Ramos (cell line): ENCODE results near the gene PRDX3.

ENCODE experiments used
- in situ Hi-C: fragments of 300-500 bp; cut with MboI; formaldehyde crosslinking; loops from one replicate; pipeline ENCODE4 v1.14.3; 2022; ENCODE audit warnings: low sequenced_read_pairs; ENCODE audit not compliant: unreplicated experiment

The PRDX3 gene

DNA sequence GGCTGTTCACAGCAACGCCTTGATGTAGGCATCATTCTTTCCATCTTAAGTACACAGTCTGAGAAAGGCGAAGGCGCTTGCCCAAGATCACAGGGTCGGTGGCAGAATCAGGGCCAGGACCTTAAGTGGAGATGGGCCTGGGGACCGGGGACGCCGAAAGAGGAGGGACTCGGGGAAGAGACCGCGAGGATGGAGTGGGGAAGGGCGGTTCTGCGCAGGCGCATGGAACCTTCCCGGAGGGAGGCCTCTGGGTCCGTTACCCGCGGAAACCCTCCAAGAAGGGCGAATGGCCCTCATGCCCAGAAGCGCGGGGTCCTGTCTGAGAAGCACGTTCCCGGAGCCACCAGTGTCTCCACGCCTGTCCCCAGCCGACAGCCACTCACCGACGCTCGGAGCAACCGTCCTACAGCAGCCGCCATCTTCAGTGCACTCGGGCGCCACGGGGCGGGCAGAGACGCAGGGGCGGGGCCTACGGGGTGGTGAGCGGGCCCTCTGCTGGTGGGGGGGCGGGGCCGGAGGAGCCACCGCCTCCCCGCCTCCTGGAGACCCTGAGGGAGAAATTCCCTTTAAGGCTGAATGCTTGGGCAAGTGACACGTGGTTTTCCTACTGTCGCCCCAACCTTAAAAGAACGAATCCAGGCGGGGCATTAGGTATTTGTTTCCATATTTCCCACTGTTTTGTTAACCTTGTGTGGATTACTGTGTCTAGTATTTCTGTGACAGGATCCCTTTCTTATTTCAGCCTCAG, at the start of gene PRDX3:
TSS of gene PRDX3 (minus strand) at position 441 of the 748 bp plus-strand sequence. CDS start at position 419, 22 bp downstream.
- in situ Hi-C loops = loop anchor here (25.0 kb wide), 1 partner anchor 616 kb away; no protein-coding TSS in a partner anchor

DNA sequence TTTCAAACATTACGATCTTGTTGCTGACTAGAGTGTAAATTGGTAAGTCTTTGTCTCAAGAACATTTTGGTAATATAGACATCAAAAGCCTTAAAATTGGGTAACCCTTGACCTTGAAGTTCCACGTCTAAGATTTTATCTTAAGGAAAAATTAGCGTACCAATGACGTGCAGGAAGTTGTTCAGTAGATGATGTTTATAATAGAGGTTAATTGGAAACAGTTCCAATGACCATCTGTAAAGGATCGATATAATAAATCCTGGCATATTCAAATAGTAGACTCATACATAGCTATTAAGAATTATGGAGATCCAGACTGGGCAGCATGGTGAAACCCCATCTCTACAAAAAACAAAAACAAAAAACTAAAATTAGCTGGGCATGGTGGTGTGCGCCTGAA, 49.2 kb upstream of the PRDX3 start:
- in situ Hi-C loops = no loop called here

DNA sequence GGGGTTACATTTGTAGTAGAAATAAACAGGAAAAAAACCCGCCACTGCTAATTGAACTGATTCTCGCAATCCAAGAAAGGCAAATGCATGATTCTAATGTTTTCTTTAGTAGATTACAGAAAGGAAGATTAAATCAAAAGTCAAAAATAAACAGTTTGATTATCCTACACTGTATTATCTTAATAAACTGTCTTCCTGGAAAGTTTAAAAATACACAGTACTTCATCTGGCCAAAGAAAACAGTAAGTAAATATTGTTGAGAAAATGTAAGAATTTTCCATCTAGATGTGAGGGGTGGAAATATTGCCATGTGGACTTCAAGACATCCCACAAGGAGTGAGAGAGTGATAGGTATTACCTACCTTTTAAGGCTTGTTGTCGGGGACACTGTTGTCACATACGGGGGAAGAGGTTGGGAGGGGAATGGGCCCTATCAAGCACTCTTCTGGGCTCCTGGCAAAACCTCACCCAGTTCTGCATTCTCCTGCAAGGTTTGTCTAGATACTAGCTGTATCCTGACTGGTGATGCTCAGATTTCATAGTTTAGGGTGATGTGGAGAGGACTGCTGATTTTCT, 46.6 kb upstream of the PRDX3 start:
- in situ Hi-C loops = no loop called here

DNA sequence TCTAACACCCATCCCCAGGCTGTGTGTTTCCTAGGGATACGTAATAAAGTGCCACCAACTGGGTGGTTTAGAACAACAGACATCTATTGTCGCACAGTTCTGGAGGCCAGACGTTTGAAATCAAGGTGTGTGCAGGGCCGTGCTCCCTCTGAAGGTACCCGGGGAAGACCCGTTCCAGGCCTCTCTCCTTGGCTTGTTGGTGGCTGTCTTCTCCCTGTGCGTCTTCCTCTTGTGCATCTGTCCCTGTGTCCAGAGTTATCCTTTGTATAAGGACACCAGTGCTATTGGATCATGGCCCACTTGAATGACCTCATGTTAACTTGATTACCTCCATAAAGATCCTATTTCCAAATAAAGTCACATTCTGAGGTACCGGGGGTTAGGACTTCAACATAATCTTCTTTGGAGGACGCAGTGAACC, 44.4 kb upstream of the PRDX3 start:
- in situ Hi-C loops = no loop called here

DNA sequence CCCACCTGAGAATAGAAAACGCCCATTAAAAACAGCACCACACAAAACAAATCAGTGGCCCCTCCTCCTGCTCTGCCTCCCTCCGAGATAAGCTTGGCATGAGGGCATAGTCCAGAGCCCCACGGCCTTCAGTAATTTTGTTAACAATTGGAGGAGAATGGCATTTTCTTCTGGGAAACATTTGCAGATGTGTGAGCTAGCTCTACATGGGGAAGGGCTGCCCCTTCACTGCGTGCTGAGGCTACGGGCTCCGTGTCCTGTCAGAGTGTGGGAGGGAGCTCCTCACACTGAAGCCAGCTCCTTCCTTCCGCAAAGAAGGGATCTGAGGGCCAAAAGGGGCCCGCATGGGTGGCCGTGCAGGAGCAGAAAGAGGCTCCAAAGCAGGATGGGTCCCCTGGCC, 43.9 kb upstream of the PRDX3 start:
- in situ Hi-C loops = no loop called here

DNA sequence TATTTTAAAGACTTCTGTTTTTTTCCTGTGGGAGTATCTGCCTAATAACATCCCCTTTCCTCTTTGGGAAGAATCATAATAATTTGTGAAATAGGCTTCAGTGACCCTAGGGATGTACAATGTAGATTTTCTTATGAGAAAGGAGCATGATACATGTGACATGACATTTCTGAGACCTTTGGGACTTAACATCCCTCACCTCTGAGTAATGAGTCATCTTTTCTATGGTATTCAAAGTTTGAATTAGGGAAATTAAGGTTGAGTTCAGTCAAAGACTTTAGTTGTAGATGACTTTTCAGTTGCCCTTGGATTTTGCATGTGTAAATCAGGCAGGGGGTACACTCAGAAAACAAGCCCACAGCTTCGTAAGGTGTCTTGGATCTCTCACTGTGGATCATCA, 43.1 kb upstream of the PRDX3 start:
- in situ Hi-C loops = no loop called here

DNA sequence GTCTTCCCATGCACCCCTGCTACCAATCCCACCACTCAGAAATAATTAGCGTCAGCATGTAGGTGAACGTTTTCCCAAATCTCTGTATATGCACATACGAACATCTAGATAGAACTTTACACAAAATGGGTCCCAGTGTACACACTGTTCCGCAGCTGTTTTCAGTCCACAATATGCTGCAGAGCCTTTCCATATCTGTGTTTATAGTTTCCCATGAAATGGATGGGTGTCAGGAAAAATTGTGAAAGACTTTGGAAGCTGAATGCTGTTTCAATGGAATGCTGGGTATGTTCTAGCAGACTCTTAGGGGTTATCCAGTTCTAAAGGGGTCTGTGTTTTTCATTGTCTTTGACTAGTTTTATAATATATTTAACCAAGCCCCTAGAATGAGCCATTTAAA, 42.6 kb upstream of the PRDX3 start:
- in situ Hi-C loops = no loop called here

DNA sequence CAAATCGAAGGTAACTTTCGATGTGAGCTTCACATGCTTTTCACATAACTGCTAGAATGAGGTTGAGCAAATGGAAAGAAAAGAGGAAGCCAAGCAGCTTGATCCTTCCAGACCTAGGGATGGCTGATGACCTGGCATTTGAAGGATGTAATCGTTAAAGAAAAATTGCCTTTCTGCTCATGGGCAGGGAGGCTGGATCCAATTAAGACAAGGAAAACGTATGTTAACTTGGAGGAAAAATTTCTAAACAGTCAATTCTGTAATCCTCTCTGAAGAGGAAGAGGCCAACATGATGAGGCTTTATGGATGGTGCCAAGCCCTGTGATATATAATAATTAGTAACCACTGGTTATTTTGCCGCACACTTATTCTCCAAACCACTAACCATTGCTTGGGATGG, 41.3 kb upstream of the PRDX3 start:
- in situ Hi-C loops = no loop called here

DNA sequence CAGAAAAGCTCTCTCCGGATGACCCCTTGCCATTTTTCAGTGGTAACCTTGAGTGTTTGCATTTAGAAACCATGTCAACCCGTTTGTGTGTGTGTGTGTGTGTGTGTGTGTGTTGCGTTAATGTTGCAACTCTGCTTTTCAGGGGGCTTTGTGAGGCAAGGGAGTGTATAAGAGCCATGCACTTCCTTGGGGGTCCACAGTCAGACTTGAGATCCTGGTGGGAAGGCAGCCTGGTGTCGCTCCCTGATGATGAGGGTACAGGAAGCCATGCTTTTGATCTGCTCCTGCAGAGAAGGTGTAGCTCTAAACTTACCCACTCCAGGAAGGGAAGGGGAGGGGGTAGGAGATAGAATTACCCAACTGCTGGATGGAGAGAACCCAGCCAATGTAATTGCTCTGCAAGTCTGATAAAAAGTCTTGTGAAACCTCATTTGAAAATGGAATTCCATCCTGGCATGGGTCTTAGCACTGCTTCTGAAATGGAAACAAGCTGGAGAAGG, 39.4 kb upstream of the PRDX3 start:
- in situ Hi-C loops = no loop called here

DNA sequence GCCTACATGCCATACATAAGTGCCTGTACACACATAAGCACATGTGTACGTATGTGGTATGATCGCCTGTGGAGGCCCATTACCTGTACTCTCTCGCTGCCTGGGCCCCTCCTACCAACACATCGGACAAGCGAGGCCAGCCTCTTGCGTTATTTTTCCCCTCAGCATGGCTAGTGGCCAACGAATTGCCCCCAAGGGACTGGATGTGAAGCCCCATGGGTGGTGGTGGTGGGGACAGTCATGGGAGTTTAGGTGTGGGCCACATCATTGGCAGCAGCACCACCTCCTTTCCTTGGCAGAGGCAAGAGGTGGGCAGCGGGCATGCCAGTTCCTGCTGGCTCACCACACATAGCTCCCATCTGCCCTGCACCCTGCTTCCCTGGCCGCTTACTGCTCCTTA, 38.8 kb upstream of the PRDX3 start:
- in situ Hi-C loops = no loop called here

DNA sequence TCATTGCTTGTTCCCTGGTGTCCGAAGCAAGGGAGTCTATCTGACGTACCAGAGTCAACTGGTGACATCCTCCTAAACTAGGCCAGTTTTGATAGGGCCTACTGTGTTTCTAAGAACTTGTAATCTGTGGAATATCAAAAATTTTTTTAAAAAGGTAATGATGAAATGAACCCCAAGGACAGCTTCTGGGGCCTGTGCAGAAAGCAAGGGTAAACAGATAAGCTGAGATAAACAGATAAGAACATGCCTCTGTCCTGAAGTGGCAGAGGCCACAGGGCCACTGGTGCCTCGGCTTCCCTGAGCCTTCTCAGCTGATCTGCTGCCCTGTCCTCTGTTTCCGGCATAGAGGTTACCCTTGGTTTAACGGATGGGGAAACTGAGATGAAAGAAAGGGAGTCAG, 37.5 kb upstream of the PRDX3 start:
- in situ Hi-C loops = no loop called here

DNA sequence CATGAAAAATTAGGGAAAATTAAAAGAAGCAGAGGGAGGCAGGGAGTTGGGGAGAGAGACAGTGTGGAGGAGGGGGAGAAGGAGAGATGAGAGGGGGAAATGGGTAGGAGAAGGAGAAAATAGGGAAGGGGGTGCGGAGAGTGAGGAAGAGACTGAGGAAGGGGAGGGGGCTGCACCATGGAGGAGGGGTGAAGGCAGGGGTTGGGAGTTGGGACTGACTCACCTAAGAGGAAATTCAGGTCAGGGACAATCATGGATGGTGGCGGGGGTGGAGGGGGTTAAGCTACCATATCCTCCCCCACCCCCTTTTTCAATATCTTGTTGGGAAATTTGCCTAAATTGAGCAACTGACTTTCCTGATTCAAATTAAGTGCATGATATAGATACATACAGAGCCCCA, 36.8 kb upstream of the PRDX3 start:
- in situ Hi-C loops = no loop called here

DNA sequence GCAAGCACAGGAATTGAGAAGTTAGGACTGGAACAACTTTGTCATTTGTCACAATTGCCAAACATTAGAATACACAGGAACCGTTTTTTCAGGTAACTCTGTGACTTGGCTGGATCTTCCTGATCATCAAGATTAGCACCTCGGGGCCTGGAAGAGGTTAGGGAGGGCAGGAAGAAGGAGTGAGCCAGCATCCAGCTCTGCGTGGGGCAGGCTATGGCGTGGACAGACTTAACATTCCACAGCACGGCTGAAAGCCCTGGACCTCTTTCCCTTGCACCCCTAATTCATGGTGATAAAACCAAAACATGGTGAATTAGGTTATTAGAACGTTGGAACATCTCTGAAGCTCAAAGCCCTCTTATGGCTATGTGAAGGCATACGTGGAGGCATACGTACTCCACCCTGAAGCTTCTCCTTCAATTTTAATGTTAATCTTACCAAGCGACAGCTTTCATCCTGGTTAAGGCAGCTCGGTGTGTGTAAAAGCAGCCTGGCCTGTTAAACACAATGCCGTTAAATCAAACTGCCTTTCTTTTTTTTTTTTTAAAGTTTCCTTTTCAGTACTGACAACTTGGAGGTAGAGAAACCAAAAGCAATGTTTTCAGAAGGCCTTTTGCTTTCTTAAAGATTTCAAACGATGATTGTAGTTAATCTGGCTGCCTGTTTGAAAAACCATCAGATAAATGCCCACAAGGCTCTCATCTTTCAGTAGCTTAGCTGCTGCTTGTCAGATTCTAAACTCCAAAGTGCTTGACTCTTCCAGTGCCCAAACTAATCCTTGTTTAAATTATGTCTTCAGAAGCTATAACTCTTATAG, 33.2 kb upstream of the PRDX3 start:
- in situ Hi-C loops = no loop called here

DNA sequence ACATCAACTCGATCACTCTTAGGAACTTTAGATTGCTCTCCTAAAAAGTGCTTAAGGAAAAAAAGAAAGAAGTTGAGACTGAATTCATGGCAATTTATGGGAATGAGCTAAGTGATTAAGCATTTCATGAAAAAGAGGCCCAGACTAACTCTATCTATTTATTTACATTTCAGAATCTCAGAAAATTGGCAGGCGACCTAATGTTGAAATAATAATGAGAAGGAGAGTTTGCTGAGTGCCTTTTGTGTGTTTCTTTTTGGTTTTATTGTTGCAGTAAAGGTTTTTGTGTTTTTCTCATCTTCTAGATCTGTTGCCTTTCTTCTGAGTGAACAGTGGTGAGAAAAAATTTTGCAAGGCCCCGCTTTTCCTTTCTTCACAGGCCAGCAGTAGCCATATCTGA, 32.6 kb upstream of the PRDX3 start:
- in situ Hi-C loops = no loop called here

DNA sequence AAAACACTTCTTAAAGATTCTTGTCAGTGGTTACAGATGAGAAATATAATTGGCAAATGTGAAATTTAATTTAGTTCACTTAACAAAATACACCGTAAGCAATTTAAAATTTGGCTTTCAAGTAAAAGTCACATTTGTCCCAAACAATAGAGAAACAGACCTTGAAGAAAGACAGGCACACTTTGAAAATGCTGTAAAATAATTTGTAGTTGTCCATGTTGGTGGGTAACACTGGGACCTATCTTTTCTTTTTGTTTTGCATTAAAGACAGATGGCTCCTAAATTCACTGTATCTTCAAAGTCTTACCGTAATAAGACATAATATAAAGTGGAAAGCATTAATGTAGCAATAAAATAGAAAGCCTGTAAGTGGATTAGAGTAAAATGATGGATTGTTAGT, 32.0 kb upstream of the PRDX3 start:
- in situ Hi-C loops = no loop called here

DNA sequence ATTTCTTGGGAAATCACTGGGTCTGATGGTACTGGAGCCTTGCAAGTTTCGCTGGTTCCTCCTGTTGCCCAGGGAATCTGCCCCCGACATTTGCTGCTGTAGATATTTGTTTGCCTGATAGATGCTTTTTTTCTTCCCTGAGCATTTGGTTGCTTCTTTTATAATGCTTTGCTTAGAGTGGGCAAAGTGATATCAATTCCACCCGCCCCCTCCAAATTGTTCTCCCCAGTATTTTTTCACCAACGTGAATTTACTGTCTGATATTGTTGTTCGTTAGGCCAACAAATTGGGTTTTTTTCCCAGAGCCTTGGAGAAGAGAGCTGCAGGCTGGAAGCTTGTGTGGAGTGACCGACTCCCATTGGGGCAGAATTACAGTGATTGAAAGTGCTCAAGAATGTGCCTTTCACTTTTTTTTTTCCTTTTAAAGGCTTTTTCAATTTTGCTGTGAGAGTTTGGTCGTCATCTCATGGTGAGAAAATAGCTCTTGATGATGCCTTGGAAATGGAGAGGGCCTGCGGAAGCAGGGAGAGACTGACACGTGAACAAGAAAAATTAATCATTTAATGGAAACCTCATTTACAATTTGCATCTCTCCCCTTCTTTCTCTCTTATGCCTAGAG, 31.2 kb upstream of the PRDX3 start:
- in situ Hi-C loops = loop anchor here (5.0 kb wide), 1 partner anchor 207 kb away; no protein-coding TSS in a partner anchor

DNA sequence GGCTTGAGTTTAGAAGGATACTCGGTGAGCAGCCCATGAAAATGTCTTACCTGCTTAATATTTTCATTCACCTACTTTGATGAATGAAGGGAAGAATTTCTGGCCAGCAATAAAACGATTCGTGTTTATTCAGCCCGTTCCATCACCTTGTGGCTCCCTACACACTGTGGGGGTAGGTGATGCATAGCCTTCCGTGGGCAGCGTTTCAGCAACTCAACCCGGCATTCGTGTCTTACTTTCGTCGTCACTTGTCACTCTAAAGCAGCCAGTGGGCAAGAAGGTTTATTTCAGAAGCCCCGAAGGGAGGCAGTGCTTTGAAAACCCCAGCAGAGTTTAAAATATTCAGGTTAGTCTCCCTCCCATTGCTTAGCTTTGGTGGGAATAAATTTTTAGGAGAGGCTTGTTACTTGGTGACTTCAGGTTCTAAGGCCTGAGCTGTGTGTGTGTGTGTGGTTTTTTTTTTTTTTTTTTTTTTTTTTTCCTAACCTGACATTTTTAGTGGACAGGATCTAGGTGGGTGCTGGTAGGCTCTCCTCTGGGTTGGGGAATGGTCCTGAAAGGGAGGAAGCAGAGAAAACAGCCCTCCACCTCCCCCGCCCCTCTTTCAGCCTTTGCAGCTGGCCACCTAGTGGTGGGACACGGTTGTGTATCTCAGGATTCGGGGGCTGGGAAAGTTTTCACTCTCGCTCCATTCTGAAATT, 30.6 kb upstream of the PRDX3 start:
- in situ Hi-C loops = loop anchor here (5.0 kb wide), 1 partner anchor 208 kb away; no protein-coding TSS in a partner anchor

DNA sequence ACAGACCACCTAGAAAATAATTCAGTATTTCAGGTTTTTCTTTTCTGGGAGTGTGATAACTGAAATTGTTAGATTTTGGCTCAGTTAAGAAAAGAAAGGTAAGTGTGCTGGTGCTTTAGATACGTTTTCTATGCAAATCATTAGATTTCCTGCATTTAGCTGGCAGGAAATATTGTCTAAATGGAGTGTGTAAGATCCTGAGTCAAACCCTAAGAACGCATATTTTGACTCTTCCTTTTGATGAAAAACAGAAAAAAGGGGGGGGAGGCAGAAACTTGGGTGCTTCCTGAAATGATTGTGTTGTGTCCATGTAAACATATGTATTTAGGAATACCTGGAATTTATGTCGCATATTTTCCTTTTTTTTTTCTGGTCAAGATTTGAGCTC, 29.9 kb upstream of the PRDX3 start:
- in situ Hi-C loops = loop anchor here (5.0 kb wide), 1 partner anchor 209 kb away; no protein-coding TSS in a partner anchor

DNA sequence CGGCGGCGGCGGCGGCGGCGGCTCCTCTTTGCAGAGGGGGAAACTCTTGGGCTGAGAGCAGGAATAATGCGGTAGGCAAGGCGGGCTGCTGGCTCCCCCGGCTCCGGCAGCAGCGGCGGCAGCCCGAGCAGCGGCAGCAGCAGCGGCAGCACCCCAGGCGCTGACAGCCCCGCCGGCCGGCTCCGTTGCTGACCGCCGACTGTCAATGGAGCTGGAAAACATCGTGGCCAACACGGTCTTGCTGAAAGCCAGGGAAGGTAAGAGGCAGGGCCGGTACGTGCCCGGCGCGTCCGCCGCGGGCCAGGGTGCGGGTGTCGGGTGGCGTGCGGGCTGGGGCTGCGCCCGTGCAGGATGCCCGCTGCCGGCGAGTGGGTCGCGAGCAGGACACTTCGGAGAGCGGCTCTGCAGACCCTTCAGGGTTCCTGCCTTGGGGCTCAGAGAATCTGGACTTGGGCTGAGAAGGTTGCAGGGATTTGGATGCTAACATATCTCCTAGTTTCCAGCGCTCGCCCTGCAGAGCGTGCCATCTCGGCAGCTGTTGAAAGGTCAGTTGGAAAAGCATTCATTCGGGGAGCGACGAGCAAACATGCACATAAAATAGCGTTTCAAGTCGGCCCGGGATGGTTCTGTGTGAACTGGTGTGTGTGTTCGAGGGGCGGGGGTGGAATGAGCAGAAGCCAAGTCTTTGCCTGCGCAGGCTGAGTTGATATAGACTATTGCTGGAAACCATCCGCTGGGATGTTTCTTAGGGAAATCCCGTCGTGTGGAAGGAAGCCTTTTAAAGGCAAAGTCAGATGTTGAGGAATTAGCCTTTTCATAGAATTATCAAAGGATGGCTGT, 29.3 kb upstream of the PRDX3 start:
- in situ Hi-C loops = loop anchor here (5.0 kb wide), 1 partner anchor 209 kb away; no protein-coding TSS in a partner anchor
